ENCODE measurements around the gene KNDC1.
"Not testable (repeated sequence)": the region's sequence is repeated elsewhere in the genome, so short reads cannot be mapped to it uniquely, and the experiment has no call there.

Gene KNDC1

GRCh38 chr10:133221756-133222155 lies 61.7 kb downstream of the KNDC1 start:
- not testable (repeated sequence) for DNase-seq (ENCODE audit: low read depth)

- DNase-seq (ENCODE audit: low read depth), result no peak
Measured at GRCh38 chr10:133224076-133224475, 64.1 kb downstream of the KNDC1 start.

GRCh38 chr10:133224756-133225372 lies 64.8 kb downstream of the KNDC1 start:
- DNase-seq (ENCODE audit: low read depth), result no peak

- DNase-seq (ENCODE audit: low read depth), result no peak
Measured at GRCh38 chr10:133225707-133226191, 65.7 kb downstream of the KNDC1 start.

GRCh38 chr10:133226251-133226808 lies 66.3 kb downstream of the KNDC1 start:
- no peak for DNase-seq (ENCODE audit: low read depth)

GRCh38 chr10:133227256-133227655 lies 67.2 kb downstream of the KNDC1 start:
- DNase-seq (ENCODE audit: low read depth), result no peak

- DNase-seq (ENCODE audit: low read depth), result no peak
Measured at GRCh38 chr10:133229265-133230043, 69.4 kb downstream of the KNDC1 start.

- no peak for DNase-seq (ENCODE audit: low read depth)
Measured at GRCh38 chr10:133230044-133230361, 70.0 kb downstream of the KNDC1 start, which contains the start of gene UTF1. UTF1 (plus strand) TSS chr10:133230217; CDS start chr10:133230289, 72 bp downstream.

GRCh38 chr10:133230387-133231195 lies 70.6 kb downstream of the KNDC1 start:
- no peak for DNase-seq (ENCODE audit: low read depth)

- DNase-seq (ENCODE audit: low read depth), result no peak
Measured at GRCh38 chr10:133231244-133231945, 71.4 kb downstream of the KNDC1 start.

- DNase-seq (ENCODE audit: low read depth), result no peak
Measured at GRCh38 chr10:133231946-133232574, 72.0 kb downstream of the KNDC1 start.

GRCh38 chr10:133234796-133235195 lies 74.8 kb downstream of the KNDC1 start:
- DNase-seq (ENCODE audit: low read depth), result not testable (repeated sequence)

- no peak for DNase-seq (ENCODE audit: low read depth)
Measured at GRCh38 chr10:133235265-133235855, 75.3 kb downstream of the KNDC1 start.

- no peak for DNase-seq (ENCODE audit: low read depth)
Measured at GRCh38 chr10:133235932-133236331, 75.9 kb downstream of the KNDC1 start.

- no peak for DNase-seq (ENCODE audit: low read depth)
Measured at GRCh38 chr10:133236401-133237240, 76.6 kb downstream of the KNDC1 start.

- no peak for DNase-seq (ENCODE audit: low read depth)
Measured at GRCh38 chr10:133237241-133237587, 77.2 kb downstream of the KNDC1 start.

- DNase-seq (ENCODE audit: low read depth), result no peak
Measured at GRCh38 chr10:133237588-133238465, 77.8 kb downstream of the KNDC1 start, which contains the start of gene VENTX. VENTX (plus strand) TSS chr10:133237855; CDS start chr10:133237915, 60 bp downstream.

- DNase-seq (ENCODE audit: low read depth), result no peak
Measured at GRCh38 chr10:133238466-133238804, 78.4 kb downstream of the KNDC1 start.

- DNase-seq (ENCODE audit: low read depth), result no peak
Measured at GRCh38 chr10:133239990-133240389, 80.0 kb downstream of the KNDC1 start.
